Mammary epithelial cell (primary cell): ENCODE measurements around the gene PTDSS2.

Source experiments
- CTCF ChIP-seq, 2 donors: IDR thresholded peaks in 1 of 2; conservative IDR thresholded peaks in 1 of 2; 2 replicates each; pipeline ENCODE4 v1.5.1; 2011 to 2012; ENCODE audit warnings: inconsistent platforms in 2 of 2, low read length in 2 of 2, mild to moderate bottlenecking in 2 of 2, control low read depth in 1 of 2, low read depth in 1 of 2; ENCODE audit not compliant: insufficient read depth in 1 of 2; ENCODE audit errors: extremely low read depth in 1 of 2
- EZH2 ChIP-seq: IDR thresholded peaks from 2 replicates; pipeline ENCODE4 v1.6.1; 2012; ENCODE audit warnings: low read length, inconsistent platforms, borderline replicate concordance

- no peak for TF ChIP-seq EZH2
- TF ChIP-seq CTCF (conservative IDR thresholded peaks at IDR 0.05 in 1 of 2, IDR thresholded peaks at IDR 0.05 in 1 of 2; ENCODE audit: extremely low read depth in 1 of 2, insufficient read depth in 1 of 2, low read depth in 1 of 2, low read length in 2 of 2), result no peak
Observed at GRCh38 chr11:424232-424631, 25.8 kb upstream of the PTDSS2 start.
